ENCODE data around the gene CCDC9.

The CCDC9 gene

DNA sequence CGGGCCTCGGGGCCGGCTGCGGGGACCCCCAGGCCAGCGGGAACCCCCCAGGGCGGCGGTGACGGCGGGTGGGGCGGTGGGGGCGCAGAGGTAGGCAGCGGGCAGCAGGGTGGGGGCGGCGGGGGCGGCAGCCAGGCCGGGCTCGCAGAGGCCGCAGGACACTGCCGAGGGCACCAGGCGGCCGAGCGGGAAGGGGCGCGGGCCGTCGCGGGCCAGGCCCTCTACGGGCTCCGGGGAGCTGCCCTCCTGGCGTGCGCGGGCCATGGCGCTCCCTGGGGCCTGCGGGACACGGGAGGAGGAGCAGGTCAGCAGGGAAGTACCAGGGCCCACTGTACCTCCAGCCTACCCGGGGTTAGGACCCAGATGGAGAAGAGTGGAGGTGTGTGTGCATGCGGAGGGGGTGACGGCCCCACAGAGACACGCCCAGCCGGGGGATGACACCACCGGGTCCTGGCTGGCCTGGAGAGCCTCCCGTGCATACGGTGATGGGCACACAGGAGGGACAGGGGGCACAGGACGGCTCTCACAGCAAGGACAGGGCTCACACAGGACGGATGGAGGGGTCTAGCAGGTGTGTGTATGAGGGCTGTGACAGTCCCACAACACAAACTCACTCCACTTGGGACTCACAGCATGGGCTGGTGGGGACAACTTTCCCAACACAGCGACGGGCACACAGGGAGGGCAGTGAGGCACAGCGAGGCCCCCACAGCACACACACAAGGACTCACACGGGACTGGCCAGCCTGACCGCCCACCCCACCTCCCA is 28.0 kb upstream of the CCDC9 start:
- H3K9ac ChIP-seq (ENCODE audit: low read length): peak overlapping the region; percentile 94
- no peaks in the 10 kb centered on the region for H3K9me3 ChIP-seq (ENCODE audit: control insufficient read depth, low read length)
- peaks cover 58% of the 10 kb centered on the region for H3K4me1 ChIP-seq (ENCODE audit: control insufficient read depth, insufficient read depth, low read length)
- no peaks in the 10 kb centered on the region for H3K36me3 ChIP-seq (ENCODE audit: control insufficient read depth, insufficient read depth, low read length)
- peaks cover 7% of the 10 kb centered on the region for H3K27me3 ChIP-seq (ENCODE audit: control insufficient read depth, insufficient read depth, low read length)
- H3K4me3 ChIP-seq (ENCODE audit: low read length): peak overlapping the region; percentile 80

DNA sequence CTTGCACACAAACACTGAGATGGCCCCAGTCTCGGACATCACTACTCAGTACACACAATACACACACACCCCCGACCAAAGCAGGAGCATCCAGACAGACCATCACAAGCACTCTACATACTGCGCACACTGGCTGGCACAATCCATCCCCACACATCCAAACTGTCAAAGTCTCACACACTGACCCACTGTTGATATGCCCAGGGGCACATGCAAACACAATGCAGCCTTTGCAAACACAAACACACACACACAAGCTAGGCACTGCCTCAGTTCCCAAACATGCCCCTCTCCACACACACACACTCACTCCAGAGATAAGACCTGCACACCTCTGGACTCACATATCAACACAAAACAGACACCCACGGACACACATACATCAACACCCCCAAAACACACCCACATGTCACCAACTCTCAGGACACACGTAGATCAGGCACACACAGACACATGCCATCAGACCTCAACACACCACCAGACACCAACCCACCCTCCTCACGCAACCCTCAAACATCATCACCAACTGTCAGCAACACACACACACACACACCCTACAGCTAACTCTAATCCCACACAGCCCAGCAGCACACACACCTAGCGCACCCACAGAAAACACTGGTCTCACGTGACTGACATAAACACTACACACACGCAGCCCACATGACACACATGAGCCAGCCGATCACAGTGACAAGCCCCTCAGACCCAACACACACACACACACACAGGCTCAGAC is 27.2 kb upstream of the CCDC9 start:
- no peaks in the 10 kb centered on the region for H3K36me3 ChIP-seq (ENCODE audit: control insufficient read depth, insufficient read depth, low read length)
- H3K4me1 ChIP-seq (ENCODE audit: control insufficient read depth, insufficient read depth, low read length): peaks cover 58% of the 10 kb centered on the region
- H3K27me3 ChIP-seq (ENCODE audit: control insufficient read depth, insufficient read depth, low read length): peaks cover 7% of the 10 kb centered on the region

DNA sequence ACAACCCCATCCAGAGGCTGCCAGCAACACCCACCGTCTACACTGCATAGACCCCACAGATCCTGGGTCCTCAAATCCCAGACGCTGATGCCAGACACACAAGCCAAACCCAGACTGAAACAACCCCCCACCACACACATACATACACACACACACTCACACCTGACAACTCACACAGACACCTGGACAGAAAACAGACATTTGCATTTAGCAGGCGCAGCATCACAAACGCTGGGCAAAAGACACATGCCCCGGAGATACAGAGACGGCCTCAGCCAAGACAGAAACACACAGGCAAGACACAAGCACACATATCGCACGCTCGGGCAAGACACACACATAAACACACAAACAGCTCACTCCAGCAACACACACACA is 26.7 kb upstream of the CCDC9 start:
- H3K4me1 ChIP-seq (ENCODE audit: control insufficient read depth, insufficient read depth, low read length): peaks cover 58% of the 10 kb centered on the region
- no peaks in the 10 kb centered on the region for H3K9me3 ChIP-seq (ENCODE audit: control insufficient read depth, low read length)
- peak overlapping the region; percentile 60 for H3K4me3 ChIP-seq (ENCODE audit: low read length)
- H3K36me3 ChIP-seq (ENCODE audit: control insufficient read depth, insufficient read depth, low read length): no peaks in the 10 kb centered on the region
- peaks cover 7% of the 10 kb centered on the region for H3K27me3 ChIP-seq (ENCODE audit: control insufficient read depth, insufficient read depth, low read length)
- peak overlapping the region; percentile 94 for H3K9ac ChIP-seq (ENCODE audit: low read length)

More for the DNA sequence above, 27.2 kb upstream of the CCDC9 start:
- H3K9me3 ChIP-seq (ENCODE audit: control insufficient read depth, low read length): no peaks in the 10 kb centered on the region
- H3K4me3 ChIP-seq (ENCODE audit: low read length): peak overlapping the region; percentile 60
- peak overlapping the region; percentile 94 for H3K9ac ChIP-seq (ENCODE audit: low read length)

DNA sequence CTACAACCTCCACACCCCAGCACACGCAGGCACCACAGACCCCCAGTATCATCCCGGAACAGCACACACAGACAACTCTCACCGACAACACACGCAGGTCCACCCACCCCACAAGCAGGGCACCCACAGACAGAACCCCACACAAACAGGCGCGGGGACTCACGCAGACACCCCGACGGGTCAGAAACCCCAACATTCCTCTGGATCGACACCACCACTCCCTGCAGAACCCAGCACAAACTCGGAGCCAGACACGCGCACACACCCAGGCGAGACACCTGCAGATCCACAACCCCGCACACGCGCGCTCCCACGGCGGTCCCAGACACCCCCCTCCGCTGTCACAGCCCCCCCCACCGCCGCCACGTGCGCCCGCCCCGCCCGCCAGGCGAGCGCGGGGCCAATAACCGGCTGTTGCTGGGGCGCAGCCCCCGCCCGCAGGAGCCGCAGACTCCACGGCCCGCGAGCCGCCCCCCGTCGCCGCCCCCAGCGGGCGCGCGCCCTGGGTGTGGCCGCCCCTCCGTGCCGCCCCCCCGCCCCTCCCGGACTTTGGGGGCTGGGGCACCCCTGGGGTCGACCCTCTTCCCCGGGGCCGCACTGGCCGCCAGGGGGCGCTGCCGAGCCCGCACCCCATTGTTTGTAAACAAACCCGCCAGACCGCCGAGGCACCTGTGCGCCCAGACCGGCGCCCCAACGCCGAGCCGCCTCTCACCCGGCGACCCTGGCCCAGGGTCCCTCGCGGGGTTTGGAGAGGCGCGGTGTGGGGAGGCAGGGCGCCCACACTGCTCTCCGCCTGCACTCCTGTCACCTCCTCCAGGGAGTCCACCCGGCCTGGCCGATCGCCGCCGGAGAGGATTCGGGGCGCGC is 26.0 kb upstream of the CCDC9 start:
- no peaks in the 10 kb centered on the region for H3K9me3 ChIP-seq (ENCODE audit: control insufficient read depth, low read length)
- H3K36me3 ChIP-seq (ENCODE audit: control insufficient read depth, insufficient read depth, low read length): no peaks in the 10 kb centered on the region
- H3K9ac ChIP-seq (ENCODE audit: low read length): peak overlapping the region; percentile 94
- peaks cover 57% of the 10 kb centered on the region for H3K4me1 ChIP-seq (ENCODE audit: control insufficient read depth, insufficient read depth, low read length)
- H3K4me3 ChIP-seq (ENCODE audit: low read length): peak overlapping the region; percentile 60
- H3K27me3 ChIP-seq (ENCODE audit: control insufficient read depth, insufficient read depth, low read length): peaks cover 7% of the 10 kb centered on the region

DNA sequence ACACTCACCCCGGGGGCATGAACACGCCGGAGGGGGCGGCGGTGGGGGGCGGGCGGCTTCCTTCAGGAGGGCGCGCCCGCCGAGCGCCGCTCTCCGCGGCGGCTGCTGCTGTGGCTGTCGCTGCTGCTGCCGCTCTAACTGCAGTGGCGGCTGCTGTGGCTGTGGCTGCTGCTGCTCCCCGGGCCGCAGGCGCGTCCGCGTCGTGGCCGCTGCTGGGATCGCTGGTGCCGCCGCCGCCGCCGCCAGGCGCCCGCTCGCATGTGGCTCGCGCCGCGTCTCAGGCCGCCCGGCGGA is 25.5 kb upstream of the CCDC9 start, which contains the start of gene BBC3:
Gene BBC3 (minus strand): TSS at position 279 of the 294 bp plus-strand sequence. CDS start 2,768 bp downstream, outside the sequence.
- Histone ChIP-seq H3K36me3 (ENCODE audit: control insufficient read depth, insufficient read depth, low read length) (no peaks in the 10 kb centered on the region), H3K4me1 (ENCODE audit: control insufficient read depth, insufficient read depth, low read length) (peaks cover 51% of the 10 kb centered on the region), H3K4me3 (ENCODE audit: low read length) (peak within 1 kb of the TSS; percentile 84), H3K9ac (ENCODE audit: low read length) (peak within 1 kb of the TSS; percentile 94), H3K9me3 (ENCODE audit: control insufficient read depth, low read length) (no peaks in the 10 kb centered on the region), H3K27me3 (ENCODE audit: control insufficient read depth, insufficient read depth, low read length) (peaks cover 7% of the 10 kb centered on the region)

DNA sequence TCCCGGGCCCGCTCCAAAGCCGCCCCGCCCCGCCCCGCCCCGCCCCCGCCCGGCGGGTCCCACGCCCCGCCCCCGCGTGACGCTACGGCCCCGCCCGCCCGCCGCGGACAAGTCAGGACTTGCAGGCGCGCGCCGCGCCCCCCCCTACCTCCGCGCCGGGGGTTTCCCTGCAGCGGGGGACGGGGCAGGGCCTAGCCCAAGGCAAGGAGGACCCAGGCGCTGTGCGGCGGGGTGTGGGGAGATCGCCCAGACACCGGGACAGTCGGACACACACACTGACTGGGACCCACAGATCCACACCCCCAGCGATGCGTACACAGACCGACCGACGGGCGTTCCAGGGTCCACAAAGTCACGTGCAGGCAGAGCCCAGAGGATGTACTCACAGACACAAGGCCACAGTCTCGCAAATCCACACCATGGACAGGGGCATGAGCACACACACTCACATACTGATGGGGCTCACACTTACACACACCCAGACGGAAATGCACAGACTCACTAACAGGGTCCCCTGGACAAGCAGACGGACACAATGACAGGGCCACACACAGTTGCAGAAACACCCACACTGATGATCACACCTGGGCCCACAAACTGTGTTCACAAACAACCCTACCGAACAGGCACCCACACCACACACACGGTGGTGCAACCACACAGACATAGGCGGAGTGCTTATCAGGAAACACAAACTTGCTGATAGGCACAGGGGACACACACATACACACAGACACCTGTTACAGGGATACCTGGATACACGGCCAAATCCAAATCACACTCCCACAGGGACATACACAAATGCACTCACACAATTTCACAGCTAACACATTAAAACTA is 24.9 kb upstream of the CCDC9 start:
- peak overlapping the region; percentile 86 for H3K9ac ChIP-seq (ENCODE audit: low read length)
- H3K27me3 ChIP-seq (ENCODE audit: control insufficient read depth, insufficient read depth, low read length): peaks cover 7% of the 10 kb centered on the region
- peaks cover 50% of the 10 kb centered on the region for H3K4me1 ChIP-seq (ENCODE audit: control insufficient read depth, insufficient read depth, low read length)
- H3K9me3 ChIP-seq (ENCODE audit: control insufficient read depth, low read length): no peaks in the 10 kb centered on the region
- H3K4me3 ChIP-seq (ENCODE audit: low read length): peak overlapping the region; percentile 84
- H3K36me3 ChIP-seq (ENCODE audit: control insufficient read depth, insufficient read depth, low read length): no peaks in the 10 kb centered on the region

DNA sequence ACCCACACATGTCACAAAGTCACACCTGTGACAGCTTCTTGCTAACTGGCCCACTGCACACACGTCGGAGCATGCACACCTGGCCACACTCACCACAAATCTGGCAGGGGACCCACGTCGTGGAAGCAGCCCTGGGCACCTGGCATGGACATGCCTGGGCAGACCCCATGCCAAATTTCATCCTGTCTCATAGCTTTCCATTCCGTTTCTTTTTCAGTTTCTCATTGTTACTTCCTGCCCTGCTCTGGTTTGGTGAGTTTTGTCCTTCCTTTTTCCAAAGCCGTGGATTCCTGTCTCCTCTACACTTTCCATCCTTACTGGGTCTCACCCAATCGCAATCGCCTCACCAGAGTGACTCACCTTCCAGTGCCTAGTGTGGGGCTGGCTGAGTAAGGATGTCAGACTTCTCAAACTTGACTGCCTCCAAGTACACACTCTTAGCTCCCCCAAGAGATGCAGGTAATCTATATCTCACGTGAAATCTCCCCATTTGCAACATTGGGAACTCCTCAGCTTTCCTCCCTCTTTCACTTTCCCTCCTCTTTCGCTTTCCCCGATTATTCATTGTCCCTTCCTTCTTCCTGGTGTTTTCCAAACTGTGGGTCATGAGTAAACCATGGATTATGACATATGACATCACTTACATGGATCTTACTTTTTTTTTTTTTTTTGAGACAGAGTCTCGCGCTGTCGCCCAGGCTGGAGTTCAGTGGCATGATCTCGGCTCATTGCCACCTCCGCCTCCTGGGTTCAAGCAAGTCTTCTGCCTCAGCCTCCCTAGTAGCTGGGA is 23.7 kb upstream of the CCDC9 start:
- Histone ChIP-seq H3K36me3 (ENCODE audit: control insufficient read depth, insufficient read depth, low read length) (no peaks in the 10 kb centered on the region), H3K4me3 (ENCODE audit: low read length) (no peak overlapping the region), H3K4me1 (ENCODE audit: control insufficient read depth, insufficient read depth, low read length) (peaks cover 38% of the 10 kb centered on the region), H3K27me3 (ENCODE audit: control insufficient read depth, insufficient read depth, low read length) (peaks cover 7% of the 10 kb centered on the region), H3K9me3 (ENCODE audit: control insufficient read depth, low read length) (no peaks in the 10 kb centered on the region), H3K9ac (ENCODE audit: low read length) (peak overlapping the region; percentile 86)

DNA sequence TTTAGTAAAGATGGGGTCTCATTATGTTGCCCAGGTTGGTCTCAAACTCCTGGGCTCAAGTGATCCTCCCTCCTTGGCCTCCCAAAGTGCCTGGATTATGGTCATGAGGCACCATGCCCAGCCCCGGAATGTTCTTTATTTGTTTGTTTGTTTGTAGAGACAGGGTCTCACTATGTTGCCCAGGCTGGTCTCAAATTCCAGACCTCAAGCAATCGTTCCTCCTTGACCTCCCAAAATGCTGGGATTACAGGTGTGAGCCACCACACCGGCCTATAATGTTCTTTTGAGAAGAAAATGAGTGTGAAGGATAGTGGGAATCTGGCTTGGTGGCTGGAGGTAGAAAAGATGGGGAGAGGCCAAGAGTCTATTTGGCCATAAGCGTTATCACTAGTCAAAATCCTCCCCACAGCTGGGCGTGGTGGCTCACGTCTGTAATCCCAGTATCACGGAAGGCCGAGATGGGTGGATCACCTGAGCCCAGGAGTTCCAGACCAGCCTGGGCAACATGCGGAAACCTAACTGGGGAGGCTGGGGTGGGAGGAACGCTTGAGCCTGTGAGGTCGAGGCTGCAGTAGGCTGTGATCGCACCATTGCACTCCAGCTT is 20.2 kb upstream of the CCDC9 start:
- H3K9me3 ChIP-seq (ENCODE audit: control insufficient read depth, low read length): no peaks in the 10 kb centered on the region
- no peak overlapping the region for H3K4me3 ChIP-seq (ENCODE audit: low read length)
- H3K36me3 ChIP-seq (ENCODE audit: control insufficient read depth, insufficient read depth, low read length): no peaks in the 10 kb centered on the region
- H3K4me1 ChIP-seq (ENCODE audit: control insufficient read depth, insufficient read depth, low read length): peaks cover 33% of the 10 kb centered on the region
- no peak overlapping the region for H3K9ac ChIP-seq (ENCODE audit: low read length)
- H3K27me3 ChIP-seq (ENCODE audit: control insufficient read depth, insufficient read depth, low read length): peaks cover 22% of the 10 kb centered on the region

DNA sequence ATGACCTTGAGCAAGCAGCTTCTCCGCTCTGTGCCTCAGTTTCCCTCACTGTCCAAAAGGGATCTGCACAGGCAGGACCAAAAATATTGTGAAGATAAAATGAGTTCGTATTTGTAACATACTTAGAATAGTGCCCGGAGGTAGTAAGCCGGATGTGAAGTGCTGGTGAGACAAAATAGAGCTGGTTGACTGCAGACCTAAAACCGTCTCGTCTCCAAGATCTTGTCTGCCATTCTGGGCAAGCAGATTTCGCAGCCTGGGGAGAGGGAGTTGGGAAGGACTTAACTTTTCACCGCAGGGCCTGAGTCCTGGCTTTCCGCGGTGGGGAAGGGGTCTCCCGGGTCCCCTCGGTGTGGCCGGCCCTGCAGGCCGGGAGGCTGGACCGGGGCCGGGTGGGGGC is 17.2 kb upstream of the CCDC9 start:
- Histone ChIP-seq H3K4me3 (ENCODE audit: low read length) (no peak overlapping the region), H3K36me3 (ENCODE audit: control insufficient read depth, insufficient read depth, low read length) (no peaks in the 10 kb centered on the region), H3K27me3 (ENCODE audit: control insufficient read depth, insufficient read depth, low read length) (peaks cover 34% of the 10 kb centered on the region), H3K9me3 (ENCODE audit: control insufficient read depth, low read length) (no peaks in the 10 kb centered on the region), H3K9ac (ENCODE audit: low read length) (no peak overlapping the region), H3K4me1 (ENCODE audit: control insufficient read depth, insufficient read depth, low read length) (peaks cover 31% of the 10 kb centered on the region)

DNA sequence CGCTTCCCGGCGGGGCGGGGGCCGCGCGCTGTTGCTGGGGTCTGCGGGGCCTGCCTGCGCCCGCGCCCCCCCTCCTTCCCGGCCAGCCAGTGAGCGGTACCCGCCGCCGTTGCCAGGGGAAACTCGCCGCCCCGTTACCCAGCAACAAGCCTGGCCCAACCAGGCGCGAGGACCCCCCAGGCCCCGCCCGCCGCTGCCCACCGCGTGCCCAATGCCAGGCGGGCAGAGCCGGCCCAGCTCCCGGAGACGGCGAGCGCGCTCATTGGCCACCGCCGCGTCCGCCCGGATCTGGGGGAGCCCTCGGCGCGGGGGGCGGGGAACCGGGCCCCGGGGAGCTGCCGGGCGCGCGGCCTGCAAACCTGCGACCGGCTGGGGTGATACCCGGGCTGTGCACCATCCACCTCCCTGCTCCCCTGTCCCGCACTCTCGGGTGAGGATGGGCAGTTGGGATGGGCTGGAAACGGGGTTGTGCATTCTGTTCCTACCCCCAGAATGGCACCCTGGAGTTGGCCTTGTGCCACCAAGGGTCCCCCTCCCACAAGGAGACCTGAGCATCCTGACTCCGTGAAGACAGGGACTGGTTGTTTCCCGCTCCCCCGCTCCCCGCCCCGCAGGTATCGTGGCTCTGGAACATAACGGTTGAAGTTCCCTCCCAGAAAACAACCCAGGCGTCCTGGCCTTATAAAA is 16.6 kb upstream of the CCDC9 start:
- Histone ChIP-seq H3K36me3 (ENCODE audit: control insufficient read depth, insufficient read depth, low read length) (no peaks in the 10 kb centered on the region), H3K9ac (ENCODE audit: low read length) (no peak overlapping the region), H3K9me3 (ENCODE audit: control insufficient read depth, low read length) (no peaks in the 10 kb centered on the region), H3K4me1 (ENCODE audit: control insufficient read depth, insufficient read depth, low read length) (peaks cover 35% of the 10 kb centered on the region), H3K27me3 (ENCODE audit: control insufficient read depth, insufficient read depth, low read length) (peaks cover 34% of the 10 kb centered on the region), H3K4me3 (ENCODE audit: low read length) (no peak overlapping the region)

Data from mucosa of stomach (tissue), 1 donor.